Measurements from ENCODE around the gene TMEM171.

Gene TMEM171

GRCh38 chr5:73174100-73174815 is 53.9 kb downstream of the TMEM171 start:
- FAIRE-seq, result peak; percentile 33

DNA sequence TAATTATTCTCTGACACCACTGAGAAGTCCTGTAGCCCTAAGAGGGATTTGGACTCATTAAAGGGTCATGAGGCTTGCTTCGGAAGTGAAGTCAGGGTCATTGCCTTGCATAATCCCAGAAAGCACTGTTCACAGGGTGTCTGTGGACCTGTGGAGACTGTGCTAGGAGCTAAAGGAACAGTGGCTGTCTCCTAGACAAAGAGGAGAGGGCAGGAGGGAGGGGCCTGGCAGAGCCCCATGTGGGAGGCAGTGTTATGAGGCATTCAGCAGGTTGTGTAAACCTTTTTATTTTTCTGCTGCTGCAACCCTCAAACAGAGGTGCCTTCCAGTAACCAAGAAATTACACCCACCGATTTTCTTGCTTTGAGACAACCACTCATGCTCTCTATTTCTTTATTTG is 55.9 kb downstream of the TMEM171 start:
- FAIRE-seq, result no peak
- no peak for TF ChIP-seq PAX5 (IDR thresholded peaks at IDR 0.05; ENCODE audit: insufficient read depth, low read length, severe bottlenecking)
- no peak for TF ChIP-seq TAF1 (IDR thresholded peaks at IDR 0.05; ENCODE audit: low read depth, low read length)
- TF ChIP-seq POLR2AphosphoS5 (IDR thresholded peaks at IDR 0.05; ENCODE audit: low read depth, low read length), result no peak
- TF ChIP-seq SPI1 (IDR thresholded peaks at IDR 0.05; ENCODE audit: low read depth, low read length), result no peak
- no peak for TF ChIP-seq POU2F2 (IDR thresholded peaks at IDR 0.05; ENCODE audit: low read depth, low read length)
- no peak for TF ChIP-seq POLR2A (IDR thresholded peaks at IDR 0.05; ENCODE audit: low read depth, low read length)
- no peak for DNase-seq (ENCODE audit: insufficient read length, low spot score)

More at GRCh38 chr5:73174100-73174815, 53.9 kb downstream of the TMEM171 start:
- TF ChIP-seq SPI1 (IDR thresholded peaks at IDR 0.05; ENCODE audit: low read depth, low read length) (peak; percentile 84), POLR2AphosphoS5 (IDR thresholded peaks at IDR 0.05; ENCODE audit: low read depth, low read length) (no peak)
- no peak for DNase-seq (ENCODE audit: insufficient read length, low spot score)

DNA sequence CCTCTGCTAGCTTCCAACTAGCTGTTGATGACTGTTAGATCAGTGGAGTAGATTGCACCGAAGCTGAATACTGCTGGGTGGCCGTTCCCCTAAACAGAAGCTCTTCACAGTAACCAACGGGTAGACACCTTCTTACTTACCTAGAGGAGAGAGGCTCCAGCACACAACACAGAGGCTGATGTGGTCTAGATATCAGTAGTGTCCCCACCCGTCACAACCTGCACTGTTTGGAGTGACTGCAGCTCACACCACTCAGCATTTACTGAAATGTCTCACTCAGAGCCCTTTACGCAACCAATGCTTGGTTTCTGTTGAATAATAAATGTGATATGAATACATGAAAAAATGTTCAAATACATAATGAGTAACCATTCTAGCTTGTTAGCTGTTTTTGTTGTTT is 57.9 kb downstream of the TMEM171 start:
- DNase-seq (ENCODE audit: insufficient read length, low spot score) (no peak), FAIRE-seq (no peak)
- TF ChIP-seq PAX5 (IDR thresholded peaks at IDR 0.05; ENCODE audit: insufficient read depth, low read length, severe bottlenecking) (no peak), POLR2A (IDR thresholded peaks at IDR 0.05; ENCODE audit: low read depth, low read length) (no peak), SPI1 (IDR thresholded peaks at IDR 0.05; ENCODE audit: low read depth, low read length) (no peak), POU2F2 (IDR thresholded peaks at IDR 0.05; ENCODE audit: low read depth, low read length) (no peak), TAF1 (IDR thresholded peaks at IDR 0.05; ENCODE audit: low read depth, low read length) (no peak), POLR2AphosphoS5 (IDR thresholded peaks at IDR 0.05; ENCODE audit: low read depth, low read length) (no peak)

DNA sequence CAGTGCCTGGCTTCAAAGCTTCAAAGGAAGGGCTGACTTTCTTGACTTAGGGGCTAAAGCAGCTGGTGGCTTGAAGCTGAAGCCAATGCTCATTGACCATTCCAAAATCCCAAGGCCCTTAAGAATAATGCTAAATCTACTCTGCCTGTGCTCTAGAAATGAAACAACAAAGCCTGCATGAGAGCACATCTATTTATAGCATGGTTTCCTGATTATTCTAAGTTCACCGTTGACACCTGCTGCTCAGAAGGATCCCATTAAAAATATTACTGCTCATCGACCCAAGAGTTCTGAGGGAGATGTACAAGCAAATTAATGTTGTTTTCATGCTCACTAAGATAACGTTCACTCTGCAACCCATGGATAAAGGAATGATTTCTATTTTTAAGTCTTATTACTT is 59.4 kb downstream of the TMEM171 start:
- no peak for FAIRE-seq
- DNase-seq (ENCODE audit: insufficient read length, low spot score), result no peak
- no peak for TF ChIP-seq POU2F2 (IDR thresholded peaks at IDR 0.05; ENCODE audit: low read depth, low read length)
- no peak for TF ChIP-seq POLR2A (IDR thresholded peaks at IDR 0.05; ENCODE audit: low read depth, low read length)
- TF ChIP-seq PAX5 (IDR thresholded peaks at IDR 0.05; ENCODE audit: insufficient read depth, low read length, severe bottlenecking), result no peak
- TF ChIP-seq TAF1 (IDR thresholded peaks at IDR 0.05; ENCODE audit: low read depth, low read length), result no peak
- no peak for TF ChIP-seq SPI1 (IDR thresholded peaks at IDR 0.05; ENCODE audit: low read depth, low read length)
- no peak for TF ChIP-seq POLR2AphosphoS5 (IDR thresholded peaks at IDR 0.05; ENCODE audit: low read depth, low read length)

DNA sequence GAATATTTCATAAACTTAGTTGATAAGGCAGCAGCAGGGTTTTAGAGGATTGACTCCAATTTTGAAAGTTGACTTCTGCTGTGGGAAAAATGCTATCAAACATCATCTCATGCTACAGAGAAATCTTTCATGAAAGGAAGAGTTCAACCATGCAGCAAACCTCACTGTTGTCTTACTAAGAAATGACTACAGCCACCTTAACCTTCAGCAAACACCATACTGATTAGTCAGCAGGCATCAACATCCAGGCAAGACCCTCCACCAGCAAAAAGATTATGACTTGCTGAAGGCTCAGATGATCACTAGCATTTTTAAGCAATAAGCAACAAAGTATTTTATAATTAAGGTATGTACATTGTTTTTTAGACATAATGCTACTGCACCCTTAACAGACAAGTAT is 60.2 kb downstream of the TMEM171 start:
- DNase-seq (ENCODE audit: insufficient read length, low spot score) (no peak), FAIRE-seq (no peak)
- TF ChIP-seq POLR2A (IDR thresholded peaks at IDR 0.05; ENCODE audit: low read depth, low read length) (no peak), POU2F2 (IDR thresholded peaks at IDR 0.05; ENCODE audit: low read depth, low read length) (no peak), PAX5 (IDR thresholded peaks at IDR 0.05; ENCODE audit: insufficient read depth, low read length, severe bottlenecking) (no peak), SPI1 (IDR thresholded peaks at IDR 0.05; ENCODE audit: low read depth, low read length) (no peak), TAF1 (IDR thresholded peaks at IDR 0.05; ENCODE audit: low read depth, low read length) (no peak), POLR2AphosphoS5 (IDR thresholded peaks at IDR 0.05; ENCODE audit: low read depth, low read length) (no peak)

Data from GM12891 (cell line).